Measurements from ENCODE around the gene UPK3B. TPM values are rescaled to one million over a fixed set of nuclear protein-coding genes. Genes with fewer than 3 reads are reported as not detected.
"Not testable (repeated sequence)": the region's sequence is repeated elsewhere in the genome, so short reads cannot be mapped to it uniquely, and the experiment has no call there.

Gene UPK3B
- total and polyA plus RNA-seq, 2 donors from 2014 or later = 0.15 to 1.9 TPM

- not testable (repeated sequence) for FAIRE-seq
- DNase-seq = peak in 1 of 5 donors; percentile 67
Observed at GRCh38 chr7:76482660-76483059, 27.7 kb upstream of the UPK3B start.

GRCh38 chr7:76483081-76483480 is 27.3 kb upstream of the UPK3B start:
- H3K27ac ChIP-seq (ENCODE audit: low read depth in 2 of 2, low read length in 2 of 2); H3K27me3 ChIP-seq (ENCODE audit: control insufficient read depth, insufficient read depth, low read length); H3K4me3 ChIP-seq (ENCODE audit: low read length in 3 of 3); H3K9me3 ChIP-seq (ENCODE audit: control insufficient read depth in 2 of 3, insufficient read depth in 1 of 3, low read length in 3 of 3); H3K36me3 ChIP-seq (ENCODE audit: control insufficient read depth in 2 of 3, insufficient read depth in 3 of 3, low read length in 3 of 3); H3K9ac ChIP-seq (ENCODE audit: low read length in 3 of 3); DNase-seq; H3K4me1 ChIP-seq (ENCODE audit: control insufficient read depth in 2 of 3, insufficient read depth in 2 of 3, low read depth in 1 of 3, low read length in 3 of 3); FAIRE-seq; intact Hi-C loops (cut with DNase I): not testable (repeated sequence)

More at GRCh38 chr7:76482660-76483059, 27.7 kb upstream of the UPK3B start:
- H3K4me3 ChIP-seq (ENCODE audit: low read length in 3 of 3); H3K9me3 ChIP-seq (ENCODE audit: control insufficient read depth in 2 of 3, insufficient read depth in 1 of 3, low read length in 3 of 3); H3K27ac ChIP-seq (ENCODE audit: low read depth in 2 of 2, low read length in 2 of 2); H3K4me1 ChIP-seq (ENCODE audit: control insufficient read depth in 2 of 3, insufficient read depth in 2 of 3, low read depth in 1 of 3, low read length in 3 of 3); intact Hi-C loops (cut with DNase I); H3K9ac ChIP-seq (ENCODE audit: low read length in 3 of 3); H3K27me3 ChIP-seq (ENCODE audit: control insufficient read depth, insufficient read depth, low read length); H3K36me3 ChIP-seq (ENCODE audit: control insufficient read depth in 2 of 3, insufficient read depth in 3 of 3, low read length in 3 of 3): not testable (repeated sequence)

- H3K36me3 ChIP-seq (ENCODE audit: control insufficient read depth in 2 of 3, insufficient read depth in 3 of 3, low read length in 3 of 3); H3K4me1 ChIP-seq (ENCODE audit: control insufficient read depth in 2 of 3, insufficient read depth in 2 of 3, low read depth in 1 of 3, low read length in 3 of 3); H3K4me3 ChIP-seq (ENCODE audit: low read length in 3 of 3); H3K9me3 ChIP-seq (ENCODE audit: control insufficient read depth in 2 of 3, insufficient read depth in 1 of 3, low read length in 3 of 3); FAIRE-seq; H3K27ac ChIP-seq (ENCODE audit: low read depth in 2 of 2, low read length in 2 of 2); H3K27me3 ChIP-seq (ENCODE audit: control insufficient read depth, insufficient read depth, low read length); intact Hi-C loops (cut with DNase I); H3K9ac ChIP-seq (ENCODE audit: low read length in 3 of 3): not testable (repeated sequence)
- peak in 1 of 5 donors; percentile 59 for DNase-seq
Observed at GRCh38 chr7:76484456-76484855, 25.9 kb upstream of the UPK3B start.

DNA sequence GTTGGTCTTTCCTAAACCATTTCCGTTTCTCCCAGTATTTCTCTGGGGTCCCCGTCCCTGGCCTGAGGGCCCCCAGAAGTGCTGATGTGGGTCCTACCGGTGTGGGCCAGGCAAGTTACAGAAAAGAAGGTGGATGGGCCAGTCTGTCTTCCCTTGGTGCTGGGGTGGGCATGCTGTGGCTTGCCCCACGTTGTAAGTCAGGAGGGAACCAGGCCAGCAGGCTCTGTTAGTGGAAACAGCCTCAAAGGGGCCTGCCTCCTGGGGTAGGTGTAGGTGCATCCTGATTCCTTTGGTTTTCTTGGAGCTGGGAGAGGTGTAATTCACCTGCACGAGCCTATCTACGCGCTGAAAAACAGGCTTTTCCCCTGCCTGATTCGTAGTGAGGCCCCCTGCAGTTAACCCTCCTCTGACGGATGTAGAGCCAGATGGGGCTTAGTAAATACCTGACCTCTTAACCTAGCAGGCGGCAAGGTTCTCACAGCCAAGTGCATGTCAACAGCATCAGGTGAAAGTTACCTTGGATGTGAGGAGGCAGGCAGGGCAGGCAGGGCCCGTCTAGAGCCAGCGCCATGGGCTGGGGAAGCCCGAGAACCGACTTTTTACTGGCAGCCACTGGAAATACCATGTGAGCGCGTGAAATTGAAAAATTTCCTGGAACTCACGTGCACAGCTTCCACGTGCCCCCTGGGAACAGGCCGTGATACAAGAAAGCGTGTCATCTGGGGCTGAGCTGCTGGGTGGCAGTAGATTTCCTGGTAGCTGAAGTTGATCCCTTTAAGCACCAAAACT is 24.3 kb upstream of the UPK3B start:
- H3K27me3 ChIP-seq (ENCODE audit: control insufficient read depth, insufficient read depth, low read length); H3K9ac ChIP-seq (ENCODE audit: low read length in 3 of 3); intact Hi-C loops (cut with DNase I); DNase-seq; H3K4me3 ChIP-seq (ENCODE audit: low read length in 3 of 3); H3K9me3 ChIP-seq (ENCODE audit: control insufficient read depth in 2 of 3, insufficient read depth in 1 of 3, low read length in 3 of 3); H3K36me3 ChIP-seq (ENCODE audit: control insufficient read depth in 2 of 3, insufficient read depth in 3 of 3, low read length in 3 of 3); H3K27ac ChIP-seq (ENCODE audit: low read depth in 2 of 2, low read length in 2 of 2); H3K4me1 ChIP-seq (ENCODE audit: control insufficient read depth in 2 of 3, insufficient read depth in 2 of 3, low read depth in 1 of 3, low read length in 3 of 3); FAIRE-seq: not testable (repeated sequence)

GRCh38 chr7:76486618-76487017 is 23.7 kb upstream of the UPK3B start:
- FAIRE-seq; H3K4me3 ChIP-seq (ENCODE audit: low read length in 3 of 3); intact Hi-C loops (cut with DNase I); H3K4me1 ChIP-seq (ENCODE audit: control insufficient read depth in 2 of 3, insufficient read depth in 2 of 3, low read depth in 1 of 3, low read length in 3 of 3); H3K27ac ChIP-seq (ENCODE audit: low read depth in 2 of 2, low read length in 2 of 2); H3K9me3 ChIP-seq (ENCODE audit: control insufficient read depth in 2 of 3, insufficient read depth in 1 of 3, low read length in 3 of 3); H3K36me3 ChIP-seq (ENCODE audit: control insufficient read depth in 2 of 3, insufficient read depth in 3 of 3, low read length in 3 of 3); H3K9ac ChIP-seq (ENCODE audit: low read length in 3 of 3); H3K27me3 ChIP-seq (ENCODE audit: control insufficient read depth, insufficient read depth, low read length): not testable (repeated sequence)
- DNase-seq = peak in 1 of 5 donors; percentile 28

GRCh38 chr7:76487969-76488368 is 22.4 kb upstream of the UPK3B start:
- H3K27me3 ChIP-seq (ENCODE audit: control insufficient read depth, insufficient read depth, low read length); H3K36me3 ChIP-seq (ENCODE audit: control insufficient read depth in 2 of 3, insufficient read depth in 3 of 3, low read length in 3 of 3); H3K4me1 ChIP-seq (ENCODE audit: control insufficient read depth in 2 of 3, insufficient read depth in 2 of 3, low read depth in 1 of 3, low read length in 3 of 3); DNase-seq; H3K27ac ChIP-seq (ENCODE audit: low read depth in 2 of 2, low read length in 2 of 2); FAIRE-seq; H3K9ac ChIP-seq (ENCODE audit: low read length in 3 of 3); H3K9me3 ChIP-seq (ENCODE audit: control insufficient read depth in 2 of 3, insufficient read depth in 1 of 3, low read length in 3 of 3); intact Hi-C loops (cut with DNase I); H3K4me3 ChIP-seq (ENCODE audit: low read length in 3 of 3): not testable (repeated sequence)

DNA sequence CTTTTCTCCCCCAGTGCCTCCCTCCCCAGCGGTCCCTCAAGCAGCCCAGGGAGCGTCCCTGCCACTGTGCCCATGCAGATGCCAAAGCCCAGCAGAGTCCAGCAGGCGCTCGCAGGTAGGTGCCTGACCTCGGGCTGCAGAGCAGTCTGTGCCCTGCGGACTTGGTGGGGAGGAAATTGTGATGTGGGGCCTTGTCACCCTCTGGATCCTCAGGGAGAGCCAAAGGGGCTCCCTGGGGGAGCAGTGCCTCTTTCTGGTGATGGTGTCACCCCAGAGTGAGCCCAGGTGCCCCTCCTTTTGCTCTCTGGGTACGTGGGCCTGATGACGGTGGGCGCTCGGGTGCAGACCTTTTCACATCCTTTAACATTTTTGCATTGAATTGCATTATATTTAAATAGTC is 18.2 kb upstream of the UPK3B start:
- H3K27ac ChIP-seq (ENCODE audit: low read depth in 2 of 2, low read length in 2 of 2); H3K4me3 ChIP-seq (ENCODE audit: low read length in 3 of 3); H3K27me3 ChIP-seq (ENCODE audit: control insufficient read depth, insufficient read depth, low read length); intact Hi-C loops (cut with DNase I); H3K4me1 ChIP-seq (ENCODE audit: control insufficient read depth in 2 of 3, insufficient read depth in 2 of 3, low read depth in 1 of 3, low read length in 3 of 3); H3K9ac ChIP-seq (ENCODE audit: low read length in 3 of 3); FAIRE-seq; H3K36me3 ChIP-seq (ENCODE audit: control insufficient read depth in 2 of 3, insufficient read depth in 3 of 3, low read length in 3 of 3); H3K9me3 ChIP-seq (ENCODE audit: control insufficient read depth in 2 of 3, insufficient read depth in 1 of 3, low read length in 3 of 3): not testable (repeated sequence)
- peak in 1 of 5 donors; percentile 12 for DNase-seq

GRCh38 chr7:76495717-76496116 is 14.6 kb upstream of the UPK3B start:
- peak in 1 of 5 donors; percentile 45 for DNase-seq
- H3K9me3 ChIP-seq (ENCODE audit: control insufficient read depth in 2 of 3, insufficient read depth in 1 of 3, low read length in 3 of 3); H3K4me3 ChIP-seq (ENCODE audit: low read length in 3 of 3); intact Hi-C loops (cut with DNase I); FAIRE-seq; H3K4me1 ChIP-seq (ENCODE audit: control insufficient read depth in 2 of 3, insufficient read depth in 2 of 3, low read depth in 1 of 3, low read length in 3 of 3); H3K27ac ChIP-seq (ENCODE audit: low read depth in 2 of 2, low read length in 2 of 2); H3K9ac ChIP-seq (ENCODE audit: low read length in 3 of 3); H3K36me3 ChIP-seq (ENCODE audit: control insufficient read depth in 2 of 3, insufficient read depth in 3 of 3, low read length in 3 of 3); H3K27me3 ChIP-seq (ENCODE audit: control insufficient read depth, insufficient read depth, low read length): not testable (repeated sequence)

Measured in kidney (tissue), 11 donors.